GM12892 (cell line): ENCODE results near the gene AMER1.

Experiments used
- POLR2A ChIP-seq: IDR thresholded peaks from 2 replicates; pipeline ENCODE4 v1.6.1; 2011; ENCODE audit warnings: low read depth, low read length, control low read depth
- POLR2AphosphoS5 ChIP-seq: IDR thresholded peaks from 2 replicates; pipeline ENCODE4 v1.6.1; 2011; ENCODE audit warnings: low read depth, low read length, control low read depth

- no peak for TF ChIP-seq POLR2AphosphoS5
- no peak for TF ChIP-seq POLR2A
These were observed 35.5 kb downstream of the AMER1 start for GRCh38 chrX:64169988-64170387.
